GM19240 (cell line): ENCODE results near the gene MAP3K19.

Experiments used
- DNase-seq: peaks from one replicate; pipeline ENCODE4 v3.0.0; 2011; ENCODE audit warnings: low spot score; ENCODE audit not compliant: insufficient read length

The MAP3K19 gene

DNA sequence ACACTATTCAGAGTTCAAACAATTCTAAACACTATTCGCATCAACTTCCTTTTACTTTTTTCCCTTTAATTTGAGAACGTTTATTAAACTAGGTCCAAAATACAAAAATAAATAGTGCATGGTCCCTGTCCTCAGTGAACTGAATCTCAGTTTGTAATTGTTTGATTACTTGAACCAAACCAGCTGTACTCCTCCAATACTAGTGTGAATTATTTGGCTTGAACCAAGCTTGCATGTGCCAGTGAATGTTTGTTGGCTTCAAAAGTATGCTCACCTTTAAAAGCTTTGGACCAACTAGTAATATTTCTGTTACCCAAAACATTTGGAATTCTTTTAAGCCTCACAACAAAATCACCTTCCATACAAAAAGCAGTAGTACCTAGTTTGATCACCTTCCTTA is 113.1 kb downstream of the MAP3K19 start:
- no peak for DNase-seq

DNA sequence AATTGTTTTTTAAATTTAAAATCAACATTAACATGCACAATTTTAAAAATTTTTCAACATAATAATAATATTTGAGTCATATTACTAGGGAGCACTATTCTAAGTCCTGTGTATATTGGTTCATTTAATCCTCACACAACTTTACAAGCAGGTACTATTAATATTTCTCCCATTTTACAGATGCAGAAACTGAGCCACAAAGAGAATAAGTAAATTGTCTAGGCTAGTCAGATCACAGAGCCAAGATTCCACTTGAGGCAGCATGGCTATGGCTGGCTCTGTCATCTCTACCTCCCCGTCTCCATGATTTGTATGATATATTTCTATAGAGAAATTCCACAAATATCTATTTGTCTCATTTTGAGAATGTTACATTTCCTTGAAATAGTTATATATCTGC is 113.5 kb downstream of the MAP3K19 start:
- DNase-seq, result no peak

DNA sequence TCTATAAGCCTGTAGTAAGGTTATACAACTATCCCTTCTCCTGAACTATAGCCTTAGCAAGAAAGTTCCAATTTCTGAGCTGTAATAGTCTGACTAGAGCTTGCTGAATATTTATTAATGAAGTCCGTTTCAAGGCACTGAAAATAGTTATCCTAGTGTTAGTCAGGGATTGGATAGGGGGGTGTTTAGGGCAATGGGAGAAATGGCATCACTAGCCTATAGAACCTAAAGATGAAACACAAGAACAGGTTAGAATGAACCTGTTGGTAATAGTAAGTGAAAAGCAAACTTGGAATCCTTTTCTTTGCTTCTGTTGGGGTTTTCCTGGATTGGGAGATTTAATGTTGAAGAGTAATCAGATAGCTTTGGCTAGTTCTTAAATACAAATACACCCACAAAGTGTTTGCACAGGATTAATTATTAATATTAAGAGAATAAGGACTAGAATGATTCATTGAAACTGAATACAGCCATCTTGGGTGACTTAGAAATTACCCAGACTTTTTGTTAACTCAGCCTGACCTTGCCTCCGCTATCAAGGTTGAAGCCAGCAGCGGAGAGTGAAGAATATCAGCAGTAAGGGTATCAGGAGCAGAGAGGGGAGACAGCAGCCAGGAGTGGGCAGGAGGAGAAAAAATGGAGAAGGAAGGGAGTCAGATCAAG is 114.3 kb downstream of the MAP3K19 start:
- no peak for DNase-seq

DNA sequence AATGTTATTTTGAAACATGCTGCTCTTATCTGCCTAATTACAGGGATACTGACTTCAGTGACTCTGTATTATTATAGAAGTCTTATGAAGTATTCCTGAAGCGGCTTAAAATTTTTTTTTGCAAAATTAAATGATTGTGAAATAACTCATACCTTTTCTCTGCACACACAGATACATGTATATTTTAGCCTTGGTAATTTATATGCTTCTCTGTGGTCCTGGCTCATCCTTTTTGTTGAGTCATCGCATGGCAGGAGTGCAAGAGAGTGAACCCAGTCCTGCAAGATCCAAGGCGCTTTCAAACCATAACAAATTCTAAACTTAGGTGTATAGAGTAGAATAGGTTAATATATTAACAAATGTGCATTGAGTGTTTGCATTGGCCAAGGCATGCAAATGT is 120.1 kb downstream of the MAP3K19 start:
- DNase-seq, result no peak

DNA sequence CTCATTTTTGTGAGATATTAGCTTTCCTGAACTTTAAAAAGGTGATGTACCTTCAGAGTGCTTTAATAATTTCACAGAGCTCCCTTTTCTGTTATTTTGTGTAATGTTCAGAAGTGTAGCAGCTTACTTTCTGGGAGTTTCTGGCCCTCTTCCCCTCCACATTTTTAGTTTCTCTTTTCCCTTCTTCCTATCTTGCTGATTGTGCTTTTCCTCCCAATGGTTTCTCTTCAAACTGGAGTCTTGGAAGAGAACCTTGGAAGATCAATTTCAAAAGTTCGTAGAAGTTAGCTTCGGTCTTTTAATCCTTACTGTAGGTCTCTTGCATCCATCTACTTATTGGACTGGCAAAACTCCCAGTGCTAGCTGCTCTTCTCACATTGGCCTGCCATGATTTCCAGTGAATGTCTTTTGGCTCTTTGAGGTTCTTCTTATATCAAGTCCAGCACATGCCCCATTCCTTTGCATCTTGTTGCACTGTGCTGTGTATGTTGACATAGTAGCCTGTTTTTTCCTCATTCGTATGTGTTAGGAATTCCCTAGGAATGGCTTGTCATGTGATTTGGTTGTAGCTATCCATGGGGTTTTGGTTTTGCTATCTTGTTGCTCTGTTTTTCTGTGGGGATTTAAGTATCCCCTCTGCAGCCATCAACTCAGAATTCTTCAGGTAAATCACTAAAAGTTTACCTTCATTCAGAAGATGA is 120.9 kb downstream of the MAP3K19 start:
- no peak for DNase-seq

- DNase-seq, result no peak
Measured at GRCh38 chr2:134924912-134925311, 122.3 kb downstream of the MAP3K19 start.

DNA sequence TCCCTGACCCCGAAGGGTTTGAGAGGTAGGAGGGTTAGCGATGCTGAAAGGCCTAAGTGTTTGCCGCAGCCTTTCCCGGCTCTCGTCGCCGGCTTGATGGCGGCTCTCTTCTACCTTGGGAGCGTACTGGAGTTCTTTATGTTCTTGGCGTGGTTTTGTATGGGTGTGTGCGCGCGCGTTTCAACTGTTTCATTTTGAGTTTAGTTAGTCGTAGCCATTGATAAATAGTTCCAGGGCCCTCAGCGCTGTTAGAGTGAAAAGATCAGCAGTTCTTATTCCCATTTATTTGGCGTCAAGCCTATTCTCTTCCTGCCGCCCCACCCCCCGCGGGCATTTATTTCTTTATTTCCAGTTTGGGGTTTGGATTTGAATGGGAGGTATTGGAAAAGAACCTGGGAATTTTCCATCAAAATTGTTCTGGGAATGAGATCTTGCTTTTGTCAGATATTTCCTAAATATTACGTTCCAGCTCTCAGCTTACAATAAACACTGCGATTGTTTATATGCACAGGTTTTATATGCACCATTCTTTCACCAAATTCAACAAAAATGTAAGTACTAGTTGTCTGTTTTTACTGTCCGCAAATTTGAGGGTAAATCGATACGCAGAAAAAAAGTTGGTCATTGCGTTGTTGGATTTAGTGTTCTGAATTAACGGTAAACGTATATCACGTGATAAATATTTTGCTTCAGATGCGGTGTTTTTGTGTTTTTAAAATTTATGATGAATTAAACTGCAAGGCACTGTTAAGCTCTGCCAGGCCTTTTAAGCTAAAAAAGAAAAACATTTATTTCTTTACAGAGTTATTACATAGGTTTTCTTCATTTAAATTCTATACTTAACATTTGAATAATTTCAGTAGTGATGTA is 127.7 kb downstream of the MAP3K19 start:
- no peak for DNase-seq

DNA sequence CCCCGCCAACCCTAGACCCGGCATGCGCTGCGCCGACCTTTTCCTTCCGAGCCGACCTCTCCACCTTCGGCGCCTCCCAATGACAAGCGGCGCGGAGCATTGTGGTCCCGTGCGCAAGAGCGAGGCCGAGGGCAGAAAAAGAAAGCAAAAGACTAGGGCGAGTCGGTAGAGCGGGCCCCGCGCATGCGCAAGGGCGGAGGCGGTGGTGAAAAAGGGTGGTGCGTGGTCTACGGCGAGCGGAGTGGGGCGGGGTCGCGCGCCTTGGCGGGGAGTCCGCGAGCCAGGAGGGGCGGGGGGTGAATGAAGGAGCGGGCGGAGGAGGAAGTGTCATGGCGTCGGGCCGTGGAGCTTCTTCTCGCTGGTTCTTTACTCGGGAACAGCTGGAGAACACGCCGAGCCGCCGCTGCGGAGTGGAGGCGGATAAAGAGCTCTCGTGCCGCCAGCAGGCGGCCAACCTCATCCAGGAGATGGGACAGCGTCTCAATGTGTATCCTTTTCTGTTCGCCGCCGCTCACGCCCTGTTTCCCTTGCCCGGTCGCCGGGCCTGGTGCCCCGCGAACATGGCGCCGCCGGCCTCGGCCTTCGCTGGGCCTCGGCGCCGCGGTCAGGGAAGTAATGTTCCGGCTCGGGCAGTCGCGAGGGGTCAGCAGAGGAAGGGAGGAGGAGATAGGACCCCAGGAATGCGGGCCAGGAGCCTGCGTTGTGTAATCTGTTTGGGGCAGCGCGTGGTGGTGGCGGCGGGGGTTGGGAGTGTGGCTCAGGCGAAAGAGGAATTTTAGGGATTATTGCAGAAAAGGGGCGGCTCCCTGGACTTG is 128.5 kb downstream of the MAP3K19 start, which contains the start of gene CCNT2:
Gene CCNT2, plus strand, starts transcription at position 297 of the 815 bp plus-strand sequence. Its CDS starts 33 bp downstream, at position 330.
- DNase-seq, result peak; percentile 72

DNA sequence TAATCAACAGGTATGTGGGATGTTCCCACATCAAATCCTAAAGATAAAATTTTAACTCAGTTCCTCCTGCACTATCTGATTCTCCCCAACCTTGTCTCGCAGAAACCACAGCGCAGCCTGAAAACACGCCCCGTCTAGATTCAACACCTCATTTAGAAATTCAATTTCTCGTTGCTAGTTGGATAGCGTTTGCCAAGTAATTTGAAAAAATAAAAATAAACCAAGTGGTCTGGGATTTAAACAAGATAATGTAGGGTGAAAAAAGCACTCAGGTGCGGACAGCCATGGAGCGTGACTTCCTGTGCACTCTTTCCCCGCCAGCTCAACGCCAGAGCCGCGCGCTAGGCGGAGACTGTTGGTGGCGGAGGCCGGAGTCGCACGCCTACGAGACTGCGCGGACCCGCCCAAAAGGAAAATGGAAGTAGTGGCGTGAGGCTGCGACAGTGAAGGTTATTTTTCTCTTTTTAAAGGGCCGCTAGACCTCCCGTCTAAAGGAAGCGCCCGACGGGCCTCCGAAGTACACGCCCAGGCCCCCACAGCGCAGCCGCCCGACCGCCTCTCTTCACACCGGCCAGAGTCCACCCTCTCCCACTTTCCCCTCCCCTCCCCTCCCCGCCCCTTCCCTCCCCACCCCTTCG is 129.2 kb downstream of the MAP3K19 start:
- DNase-seq, result peak; percentile 31

GRCh38 chr2:134917360-134917865 is 129.8 kb downstream of the MAP3K19 start:
- no peak for DNase-seq
